Measurements from ENCODE around the gene TNFRSF1B. TPM values are rescaled to one million over a fixed set of nuclear protein-coding genes. Genes with fewer than 3 reads are reported as not detected.

The TNFRSF1B gene
- total and polyA plus RNA-seq, 9 of the 15 experiments (the other 6 are each of a cell fraction or from before 2014, with no cell fraction given), result 8.8 to 91.3 (median 36.0) TPM

DNA sequence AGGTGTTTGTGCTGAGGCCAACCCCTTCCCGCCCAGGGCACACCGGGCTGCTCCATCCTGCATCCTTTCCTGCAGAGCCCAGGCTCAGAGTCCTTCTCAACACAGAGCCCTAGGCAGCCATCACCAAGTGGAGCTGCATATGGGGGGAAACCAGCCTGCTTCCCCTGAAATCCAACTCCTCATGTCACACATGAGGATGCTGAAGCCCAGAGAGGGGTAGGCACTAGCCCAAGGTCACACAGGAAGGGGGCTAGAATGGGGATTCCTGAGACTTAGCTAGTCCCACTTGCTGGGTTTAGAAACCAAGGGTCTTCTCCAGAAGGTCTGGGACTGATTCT, 5.5 kb upstream of the TNFRSF1B start:
- CTCF ChIA-PET (ENCODE audit: low intra/inter-chr PET ratio), result interaction anchor here (0.6 kb wide), 1 partner anchor 37 kb away, joined by 3 read pairs; no protein-coding TSS in a partner anchor
- Histone ChIP-seq H3K9me1 (ENCODE audit: control insufficient read depth, insufficient read depth, low read length) (peaks cover 4% of the 10 kb centered on the region), H4K20me1 (replicated peaks; ENCODE audit: control insufficient read depth, insufficient read depth, low read length) (peaks cover 17% of the 10 kb centered on the region), H3K4me1 (replicated peaks in 1 of 2; ENCODE audit: control insufficient read depth in 2 of 2, insufficient read depth in 2 of 2, low read length in 2 of 2) (peaks cover 19 to 21% of the 10 kb centered on the region in 2 experiments), H3K27me3 (ENCODE audit: control insufficient read depth in 2 of 2, insufficient read depth in 2 of 2, low read length in 2 of 2) (no peaks in the 10 kb centered on the region), H3K9ac (ENCODE audit: insufficient read depth in 1 of 2, low read depth in 2 of 2, low read length in 2 of 2) (peak overlapping the region in 1 of 2 experiments; percentile 73; a peak in 2 of 4 replicates), H3K4me2 (ENCODE audit: insufficient read depth, low read length) (peak overlapping the region; percentile 57; the same call in 1 of the 2 replicates), H3K27ac (ENCODE audit: extremely low read depth, low read depth, low read length) (peak overlapping the region; percentile 67; the same call in 2 of the 3 replicates), H2AFZ (ENCODE audit: low read depth, low read length) (peak overlapping the region; percentile 65), H3K4me3 (no peak overlapping the region), H3K36me3 (ENCODE audit: control insufficient read depth, insufficient read depth, low read length) (no peaks in the 10 kb centered on the region), H3K9me3 (replicated peaks; ENCODE audit: control insufficient read depth, insufficient read depth, low read depth, low read length) (no peaks in the 10 kb centered on the region), H3K79me2 (ENCODE audit: control insufficient read depth, insufficient read depth, low read length) (no peaks in the 10 kb centered on the region)
- BruUV-seq (replicated peaks), result no TSS peak
- intact Hi-C loops (cut with micrococcal nuclease) (loop anchor here (5.0 kb wide), 1 partner anchor 46 kb away; no protein-coding TSS in a partner anchor), in situ Hi-C loops (cut with MboI) (no loop called here)
- DNase-seq (ENCODE audit: extremely low read depth in 1 of 4, low spot score in 3 of 4) (no peak), FAIRE-seq (no peak), ATAC-seq (no peak)
- POLR2A ChIA-PET, result interaction anchor here (1.3 to 2.4 kb wide), 3 partner anchors 11 to 252 kb away, joined by 3 to 16 read pairs (median 7); no protein-coding TSS in a partner anchor
- 90% methylated on average over 2 of the region's 2 CpGs for WGBS (ENCODE audit: insufficient coverage, low coverage, missing lambda C conversion rate)
- TF ChIP-seq ZNF77 (CRISPR knock-in tag; IDR thresholded peaks at IDR 0.05), result no peak
- TF ChIP-seq NFE2 (IDR thresholded peaks at IDR 0.05; ENCODE audit: low read depth), result no peak
- TF ChIP-seq, protein P1, sequence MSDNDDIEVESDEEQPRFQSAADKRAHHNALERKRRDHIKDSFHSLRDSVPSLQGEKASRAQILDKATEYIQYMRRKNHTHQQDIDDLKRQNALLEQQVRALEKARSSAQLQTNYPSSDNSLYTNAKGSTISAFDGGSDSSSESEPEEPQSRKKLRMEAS (CRISPR knock-in tag; IDR thresholded peaks at IDR 0.05), result no peak
- TF ChIP-seq ZNF431 (CRISPR knock-in tag; IDR thresholded peaks at IDR 0.05), result peak; percentile 16; the same call in 1 of the 2 replicates
- no peak for TF ChIP-seq ZZZ3 (IDR thresholded peaks at IDR 0.05)
- TF ChIP-seq ASH1L (IDR thresholded peaks at IDR 0.05; ENCODE audit: borderline replicate concordance, low read depth, partially characterized antibody), result no peak
- TF ChIP-seq, protein P2, sequence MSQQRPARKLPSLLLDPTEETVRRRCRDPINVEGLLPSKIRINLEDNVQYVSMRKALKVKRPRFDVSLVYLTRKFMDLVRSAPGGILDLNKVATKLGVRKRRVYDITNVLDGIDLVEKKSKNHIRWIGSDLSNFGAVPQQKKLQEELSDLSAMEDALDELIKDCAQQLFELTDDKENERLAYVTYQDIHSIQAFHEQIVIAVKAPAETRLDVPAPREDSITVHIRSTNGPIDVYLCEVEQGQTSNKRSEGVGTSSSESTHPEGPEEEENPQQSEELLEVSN (IDR thresholded peaks at IDR 0.05; ENCODE audit: borderline replicate concordance in 1 of 2, extremely low read depth in 1 of 2, insufficient read depth in 1 of 2, insufficient read length in 1 of 2, low read depth in 1 of 2, low read length in 1 of 2, poor library complexity in 1 of 2, severe bottlenecking in 1 of 2), result no peak
- no peak for TF ChIP-seq KLF10 (CRISPR knock-in tag; IDR thresholded peaks at IDR 0.05)
- no peak for TF ChIP-seq TBP (optimal IDR thresholded peaks at IDR 0.05; ENCODE audit: low read depth, low read length)
- TF ChIP-seq DACH1 (IDR thresholded peaks at IDR 0.05; ENCODE audit: partially characterized antibody), result no peak
- TF ChIP-seq BRCA1 (IDR thresholded peaks at IDR 0.05), result no peak
- TF ChIP-seq BRCA1 (CRISPR knock-in tag; IDR thresholded peaks at IDR 0.05), result no peak
- TF ChIP-seq, protein P3, sequence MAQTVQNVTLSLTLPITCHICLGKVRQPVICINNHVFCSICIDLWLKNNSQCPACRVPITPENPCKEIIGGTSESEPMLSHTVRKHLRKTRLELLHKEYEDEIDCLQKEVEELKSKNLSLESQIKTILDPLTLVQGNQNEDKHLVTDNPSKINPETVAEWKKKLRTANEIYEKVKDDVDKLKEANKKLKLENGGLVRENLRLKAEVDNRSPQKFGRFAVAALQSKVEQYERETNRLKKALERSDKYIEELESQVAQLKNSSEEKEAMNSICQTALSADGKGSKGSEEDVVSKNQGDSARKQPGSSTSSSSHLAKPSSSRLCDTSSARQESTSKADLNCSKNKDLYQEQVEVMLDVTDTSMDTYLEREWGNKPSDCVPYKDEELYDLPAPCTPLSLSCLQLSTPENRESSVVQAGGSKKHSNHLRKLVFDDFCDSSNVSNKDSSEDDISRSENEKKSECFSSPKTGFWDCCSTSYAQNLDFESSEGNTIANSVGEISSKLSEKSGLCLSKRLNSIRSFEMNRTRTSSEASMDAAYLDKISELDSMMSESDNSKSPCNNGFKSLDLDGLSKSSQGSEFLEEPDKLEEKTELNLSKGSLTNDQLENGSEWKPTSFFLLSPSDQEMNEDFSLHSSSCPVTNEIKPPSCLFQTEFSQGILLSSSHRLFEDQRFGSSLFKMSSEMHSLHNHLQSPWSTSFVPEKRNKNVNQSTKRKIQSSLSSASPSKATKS (CRISPR knock-in tag; IDR thresholded peaks at IDR 0.05), result no peak
- TF ChIP-seq, protein P4, sequence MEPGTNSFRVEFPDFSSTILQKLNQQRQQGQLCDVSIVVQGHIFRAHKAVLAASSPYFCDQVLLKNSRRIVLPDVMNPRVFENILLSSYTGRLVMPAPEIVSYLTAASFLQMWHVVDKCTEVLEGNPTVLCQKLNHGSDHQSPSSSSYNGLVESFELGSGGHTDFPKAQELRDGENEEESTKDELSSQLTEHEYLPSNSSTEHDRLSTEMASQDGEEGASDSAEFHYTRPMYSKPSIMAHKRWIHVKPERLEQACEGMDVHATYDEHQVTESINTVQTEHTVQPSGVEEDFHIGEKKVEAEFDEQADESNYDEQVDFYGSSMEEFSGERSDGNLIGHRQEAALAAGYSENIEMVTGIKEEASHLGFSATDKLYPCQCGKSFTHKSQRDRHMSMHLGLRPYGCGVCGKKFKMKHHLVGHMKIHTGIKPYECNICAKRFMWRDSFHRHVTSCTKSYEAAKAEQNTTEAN (CRISPR knock-in tag; IDR thresholded peaks at IDR 0.05), result no peak
- peak; percentile 77; the same call in 1 of the 2 replicates for TF ChIP-seq CBX1 (IDR thresholded peaks at IDR 0.05; ENCODE audit: low read depth)
- no peak for TF ChIP-seq ZFX (CRISPR knock-in tag; IDR thresholded peaks at IDR 0.05)
- TF ChIP-seq, protein P5, sequence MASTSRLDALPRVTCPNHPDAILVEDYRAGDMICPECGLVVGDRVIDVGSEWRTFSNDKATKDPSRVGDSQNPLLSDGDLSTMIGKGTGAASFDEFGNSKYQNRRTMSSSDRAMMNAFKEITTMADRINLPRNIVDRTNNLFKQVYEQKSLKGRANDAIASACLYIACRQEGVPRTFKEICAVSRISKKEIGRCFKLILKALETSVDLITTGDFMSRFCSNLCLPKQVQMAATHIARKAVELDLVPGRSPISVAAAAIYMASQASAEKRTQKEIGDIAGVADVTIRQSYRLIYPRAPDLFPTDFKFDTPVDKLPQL (IDR thresholded peaks at IDR 0.05; ENCODE audit: extremely low read depth, insufficient read length), result no peak
- TF ChIP-seq POLR3G (IDR thresholded peaks at IDR 0.05; ENCODE audit: extremely low read depth, insufficient read length, insufficient replicate concordance), result no peak
